Thymus (tissue), 11 donors: ENCODE results near the gene TPCN2. TPM values are rescaled to one million over a fixed set of nuclear protein-coding genes. Genes with fewer than 3 reads are reported as not detected.

ENCODE experiments used
- DNase-seq, 9 donors: peaks; one replicate each; pipeline ENCODE4 v3.0.0-alpha.2; 2013; ENCODE audit warnings: low spot score in 9 of 9, low read depth in 6 of 9, missing footprints in 1 of 9
- H3K27ac ChIP-seq, 2 donors: one replicate each; pipeline ENCODE4 v1.5.1; 2013; ENCODE audit warnings: control low read depth in 1 of 2, low read depth in 1 of 2, low read length in 1 of 2, mild to moderate bottlenecking in 1 of 2, moderate library complexity in 1 of 2
- H3K27me3 ChIP-seq, 2 donors: one replicate each; pipeline ENCODE4 v1.5.1; 2013; ENCODE audit warnings: low read length in 1 of 2; ENCODE audit not compliant: control insufficient read depth in 2 of 2, insufficient read depth in 1 of 2
- H3K36me3 ChIP-seq, 2 donors: one replicate each; pipeline ENCODE4 v1.5.1; 2013; ENCODE audit warnings: low read length in 1 of 2, mild to moderate bottlenecking in 1 of 2, moderate library complexity in 1 of 2; ENCODE audit not compliant: control insufficient read depth in 2 of 2, insufficient read depth in 2 of 2
- H3K4me1 ChIP-seq, 2 donors: one replicate each; pipeline ENCODE4 v1.5.1; 2013; ENCODE audit warnings: low read length in 2 of 2; ENCODE audit not compliant: control insufficient read depth in 2 of 2, insufficient read depth in 2 of 2
- H3K4me3 ChIP-seq, 2 donors: one replicate each; pipeline ENCODE4 v1.5.1; 2013; ENCODE audit warnings: low read length in 2 of 2, control low read depth in 1 of 2, mild to moderate bottlenecking in 1 of 2
- H3K9me3 ChIP-seq, 2 donors: one replicate each; pipeline ENCODE4 v1.5.1; 2013; ENCODE audit warnings: low read length in 1 of 2, mild to moderate bottlenecking in 1 of 2; ENCODE audit not compliant: control insufficient read depth in 2 of 2, insufficient read depth in 1 of 2
- WGBS: extraction: QIAGEN DNeasy Blood & Tissue Kit; methylation state at CpG from one replicate; pipeline ENCODE4 v1.1.7; 2013; 5-methylcytosine and 5-hydroxymethylcytosine counted together
- polyA plus RNA-seq: library from polyadenylated mRNA; stranded (reverse); fragments of 200-250 nt; gene quantifications from one replicate; pipeline ENCODE4 v1.2.3, GENCODE V29; 2013
- total RNA-seq: library from RNA; stranded (reverse); fragments of 120-200 nt; gene quantifications from one replicate; pipeline ENCODE4 v1.2.4, GENCODE V29; 2013
- donor health status: healthy.

Gene TPCN2
- total and polyA plus RNA-seq, 2 donors, result 5.3 to 9.8 TPM

DNA sequence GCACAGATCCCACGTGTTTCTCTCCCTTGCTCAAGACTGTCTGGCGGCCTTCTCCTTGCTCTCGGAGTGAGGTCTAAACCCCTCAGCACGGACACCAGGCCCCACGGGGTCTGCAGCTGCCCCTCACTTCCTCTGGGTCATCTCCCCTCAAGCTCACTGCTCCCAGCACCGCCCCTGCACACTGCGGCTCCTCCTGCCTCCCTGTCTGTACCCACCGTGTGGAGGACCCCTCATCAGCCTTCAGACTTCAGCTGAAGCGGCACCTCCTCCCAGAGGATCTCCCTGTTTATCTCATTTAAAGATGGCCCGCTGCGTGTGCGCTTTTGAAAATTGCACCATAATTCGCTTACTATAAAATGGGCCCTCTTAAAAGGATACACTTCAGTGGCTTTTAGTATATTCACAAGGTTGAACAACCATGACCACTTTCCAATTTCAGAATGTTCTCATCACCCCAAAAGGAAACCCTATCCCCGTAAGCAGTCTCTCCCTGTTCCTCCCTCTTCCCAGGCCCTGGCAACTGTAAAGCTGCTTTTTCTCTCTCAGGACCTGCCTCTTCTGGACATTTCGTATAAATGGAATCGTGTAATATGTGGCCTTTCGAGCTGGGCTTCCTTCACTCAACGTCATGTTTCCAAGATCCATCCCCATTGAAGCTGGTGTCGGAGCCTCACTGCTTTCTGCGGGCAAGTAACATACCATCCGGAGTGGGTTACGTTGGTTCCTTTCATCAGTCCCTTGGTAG is 14.4 kb upstream of the TPCN2 start:
- 94% methylated on average over 22 of the region's 22 CpGs for WGBS
- H3K4me1 ChIP-seq, result no peaks in the 10 kb centered on the region
- DNase-seq, result no peak
- H3K27ac ChIP-seq, result no peak overlapping the region
- H3K4me3 ChIP-seq, result no peak overlapping the region
- H3K9me3 ChIP-seq, result no peaks in the 10 kb centered on the region
- peaks cover 0 to 3% of the 10 kb centered on the region in 2 donors for H3K27me3 ChIP-seq
- H3K36me3 ChIP-seq, result no peaks in the 10 kb centered on the region

DNA sequence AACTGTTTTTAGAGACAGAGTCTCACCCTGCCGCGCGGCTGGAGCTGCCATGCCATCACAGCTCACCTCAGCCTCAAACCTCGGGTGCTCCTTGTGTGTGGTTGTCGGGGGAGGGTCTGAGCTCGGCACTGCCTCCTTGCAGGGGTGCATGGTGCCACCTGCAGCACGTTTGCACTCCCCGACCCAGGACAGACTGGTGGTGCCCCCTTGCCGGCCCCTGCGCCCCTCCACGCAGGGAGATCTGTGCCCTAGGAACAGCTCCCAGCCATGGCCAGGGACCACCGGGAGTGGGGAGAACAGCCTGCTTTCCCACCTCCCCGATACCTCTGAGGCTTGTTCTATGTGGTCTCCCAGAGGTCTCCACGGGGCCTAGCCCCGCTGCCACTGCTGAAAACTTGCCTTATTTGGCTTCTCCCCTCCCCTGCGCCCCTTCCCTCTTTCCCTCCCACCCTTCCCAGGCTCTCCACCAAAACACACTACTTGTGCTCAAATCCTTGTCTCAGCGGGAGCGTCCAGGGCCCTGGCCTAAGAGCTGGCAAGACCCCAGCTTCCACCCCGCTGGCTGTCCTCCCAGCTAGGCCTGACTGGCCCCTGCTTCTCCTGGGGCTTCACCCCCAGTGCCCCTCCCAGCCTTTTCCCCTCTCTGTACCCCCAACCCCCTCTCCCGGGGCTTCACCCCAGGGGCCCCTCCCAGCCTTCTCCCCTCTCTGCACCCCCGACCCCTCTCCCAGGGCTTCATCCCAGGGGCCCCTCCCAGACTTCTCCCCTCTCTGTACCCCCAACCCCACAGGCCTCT is 13.4 kb upstream of the TPCN2 start:
- WGBS, result 81% methylated on average over 21 of the region's 21 CpGs
- no peak overlapping the region for H3K27ac ChIP-seq

DNA sequence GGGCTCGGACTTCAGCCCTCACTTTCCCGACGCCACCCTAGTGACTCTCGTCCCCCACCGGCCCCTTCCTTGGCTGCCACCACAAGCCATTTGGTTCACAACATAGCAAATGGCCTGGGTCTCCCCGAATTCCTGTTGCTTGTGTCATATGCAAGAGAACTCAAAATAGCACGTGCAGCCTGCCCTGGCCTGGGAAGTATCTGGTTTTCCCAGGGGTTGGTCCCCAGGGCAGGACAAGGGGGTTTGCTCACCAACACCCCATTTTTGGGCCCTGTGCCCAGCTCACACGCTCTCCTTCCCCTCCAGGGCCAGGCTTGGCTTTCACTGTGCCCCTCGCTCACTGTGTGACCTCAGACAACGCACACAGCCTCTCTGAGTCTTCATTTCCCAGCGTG is 12.8 kb upstream of the TPCN2 start:
- Histone ChIP-seq H3K9me3 (peaks cover 0 to 3% of the 10 kb centered on the region in 2 donors), H3K4me1 (no peaks in the 10 kb centered on the region), H3K4me3 (no peak overlapping the region), H3K36me3 (no peaks in the 10 kb centered on the region), H3K27ac (no peak overlapping the region), H3K27me3 (peaks cover 0 to 4% of the 10 kb centered on the region in 2 donors)
- WGBS, result 92% methylated on average over 11 of the region's 11 CpGs
- DNase-seq, result no peak

More for the DNA sequence above, 13.4 kb upstream of the TPCN2 start:
- Histone ChIP-seq H3K27me3 (peaks cover 0 to 3% of the 10 kb centered on the region in 2 donors), H3K36me3 (no peaks in the 10 kb centered on the region), H3K4me3 (no peak overlapping the region), H3K4me1 (no peaks in the 10 kb centered on the region), H3K9me3 (peaks cover 0 to under 1% of the 10 kb centered on the region in 2 donors)
- DNase-seq, result no peak

- Histone ChIP-seq H3K36me3 (no peaks in the 10 kb centered on the region), H3K9me3 (peaks cover 0 to 3% of the 10 kb centered on the region in 2 donors), H3K4me3 (no peak overlapping the region), H3K27me3 (peaks cover 0 to 6% of the 10 kb centered on the region in 2 donors), H3K27ac (no peak overlapping the region), H3K4me1 (no peaks in the 10 kb centered on the region)
- DNase-seq, result no peak
- WGBS, result 98% methylated on average over 18 of the region's 18 CpGs
Measured at GRCh38 chr11:69037074-69037473, 11.7 kb upstream of the TPCN2 start.

DNA sequence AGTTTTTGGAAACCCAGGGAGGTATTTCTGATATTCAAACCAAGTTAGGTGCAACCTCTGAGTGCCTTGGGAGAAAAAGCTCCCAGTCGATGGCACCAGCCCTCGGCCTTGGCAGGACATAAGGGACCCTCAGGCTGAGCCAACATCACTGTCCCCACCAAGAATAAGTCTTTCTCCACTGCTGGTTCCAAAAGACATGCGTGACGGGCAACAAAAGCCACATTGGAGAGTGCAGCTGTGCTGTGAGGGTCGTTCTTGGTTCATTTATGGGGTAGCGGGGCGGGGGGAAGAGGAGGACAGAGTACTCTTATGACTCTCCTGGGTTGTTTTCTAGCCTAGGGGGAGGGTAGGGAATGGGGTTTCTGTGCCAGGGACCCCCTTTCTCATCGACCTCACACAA is 11.2 kb upstream of the TPCN2 start:
- Histone ChIP-seq H3K4me3 (no peak overlapping the region), H3K4me1 (no peaks in the 10 kb centered on the region), H3K27me3 (peaks cover 0 to 9% of the 10 kb centered on the region in 2 donors), H3K9me3 (peaks cover 0 to 3% of the 10 kb centered on the region in 2 donors), H3K27ac (no peak overlapping the region), H3K36me3 (no peaks in the 10 kb centered on the region)
- no peak for DNase-seq
- WGBS, result 89% methylated on average over 8 of the region's 8 CpGs

GRCh38 chr11:69039501-69039900 is 9.2 kb upstream of the TPCN2 start:
- H3K27ac ChIP-seq, result no peak overlapping the region
- no peaks in the 10 kb centered on the region for H3K4me1 ChIP-seq
- no peaks in the 10 kb centered on the region for H3K36me3 ChIP-seq
- H3K4me3 ChIP-seq, result no peak overlapping the region
- whole genome bisulfite sequencing, result 89% methylated on average over 1 of the region's 1 CpG
- H3K9me3 ChIP-seq, result peaks cover 0 to 3% of the 10 kb centered on the region in 2 donors
- DNase-seq, result no peak
- peaks cover 0 to 22% of the 10 kb centered on the region in 2 donors for H3K27me3 ChIP-seq

DNA sequence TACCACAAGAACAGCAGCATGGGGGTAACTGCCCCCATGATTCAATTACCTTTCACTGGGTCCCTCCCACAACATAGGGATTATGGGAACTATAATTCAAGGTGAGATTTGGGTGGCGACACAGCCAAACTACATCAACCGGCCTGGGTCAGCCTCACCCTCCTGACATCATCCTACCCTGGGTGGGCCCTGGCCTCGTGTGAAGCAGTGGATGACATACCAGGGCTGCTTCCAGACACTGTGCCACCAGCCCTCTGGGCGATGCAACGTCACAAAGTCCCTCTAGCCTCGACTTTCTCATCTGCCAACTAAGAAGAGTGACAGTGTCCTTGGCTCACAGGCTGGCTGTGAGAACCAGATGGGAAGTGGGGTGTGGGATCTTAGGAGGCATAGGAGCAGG is 8.7 kb upstream of the TPCN2 start:
- H3K27me3 ChIP-seq, result peaks cover 0 to 22% of the 10 kb centered on the region in 2 donors
- H3K9me3 ChIP-seq, result peaks cover 0 to 3% of the 10 kb centered on the region in 2 donors
- 94% methylated on average over 6 of the region's 6 CpGs for WGBS
- no peaks in the 10 kb centered on the region for H3K4me1 ChIP-seq
- no peak overlapping the region for H3K27ac ChIP-seq
- no peak for DNase-seq
- no peak overlapping the region for H3K4me3 ChIP-seq
- no peaks in the 10 kb centered on the region for H3K36me3 ChIP-seq

DNA sequence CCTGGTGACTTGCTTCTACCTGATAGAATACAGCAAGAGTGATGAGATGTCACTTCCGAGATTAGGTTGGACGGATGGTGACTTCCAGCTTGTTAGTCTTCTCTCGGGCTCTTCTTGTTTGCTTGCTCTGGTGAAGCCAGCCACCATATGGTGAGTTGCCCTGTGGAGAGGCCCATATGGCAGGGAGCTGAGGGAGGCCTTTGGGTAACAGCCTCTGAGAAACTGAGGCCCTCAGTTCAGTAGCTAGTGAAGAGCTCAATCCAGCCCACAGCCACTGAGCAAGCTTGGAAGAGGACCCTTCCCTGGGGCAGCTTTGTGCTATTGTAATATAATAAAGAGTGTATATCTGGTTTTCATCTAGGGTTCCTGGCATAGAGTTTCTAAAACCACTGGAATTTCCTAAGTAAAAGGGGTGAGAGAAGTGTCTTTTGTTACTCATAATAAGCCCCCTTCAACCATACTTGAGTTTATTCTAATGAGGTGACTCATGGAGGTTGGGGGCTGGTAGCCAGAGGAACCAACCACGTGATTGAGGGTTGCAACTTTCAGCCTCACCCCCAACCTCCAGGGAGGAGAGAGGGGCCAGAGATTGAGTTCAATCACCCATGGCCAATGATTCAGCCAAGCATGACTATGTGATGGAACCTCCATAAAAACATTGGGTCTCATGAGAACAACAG is 8.0 kb upstream of the TPCN2 start:
- peaks cover 0 to 3% of the 10 kb centered on the region in 2 donors for H3K9me3 ChIP-seq
- H3K27ac ChIP-seq, result no peak overlapping the region
- H3K27me3 ChIP-seq, result peaks cover 0 to 20% of the 10 kb centered on the region in 2 donors
- no peak for DNase-seq
- WGBS, result 91% methylated on average over 4 of the region's 4 CpGs
- H3K4me3 ChIP-seq, result no peak overlapping the region
- no peaks in the 10 kb centered on the region for H3K36me3 ChIP-seq
- no peaks in the 10 kb centered on the region for H3K4me1 ChIP-seq

DNA sequence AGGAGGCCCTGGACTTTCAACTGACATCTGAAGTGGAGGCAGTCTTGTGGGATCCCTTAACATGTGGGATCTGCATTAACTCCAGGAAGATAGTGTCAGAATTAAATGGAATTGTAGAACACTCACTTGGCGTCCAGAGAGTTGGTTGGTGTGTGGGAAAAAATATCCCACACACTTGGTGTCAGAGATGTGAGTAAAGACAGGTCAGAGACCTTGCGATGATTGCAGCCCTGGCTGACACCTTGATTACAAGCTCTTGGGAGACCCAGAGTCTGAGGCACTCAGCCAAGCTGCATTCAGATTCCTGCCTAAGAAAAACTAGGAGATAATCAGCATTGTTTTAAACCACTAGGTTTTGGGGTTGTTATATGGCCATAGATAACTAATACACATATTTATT is 7.2 kb upstream of the TPCN2 start:
- H3K9me3 ChIP-seq, result peaks cover 0 to 3% of the 10 kb centered on the region in 2 donors
- no peak overlapping the region for H3K4me3 ChIP-seq
- H3K4me1 ChIP-seq, result no peaks in the 10 kb centered on the region
- no peak overlapping the region for H3K27ac ChIP-seq
- DNase-seq, result no peak
- no peaks in the 10 kb centered on the region for H3K36me3 ChIP-seq
- peaks cover 0 to 20% of the 10 kb centered on the region in 2 donors for H3K27me3 ChIP-seq
- 91% methylated on average over 2 of the region's 2 CpGs for WGBS
